Measurements from ENCODE around the gene C3orf33.
"Not testable (repeated sequence)": the region's sequence is repeated elsewhere in the genome, so short reads cannot be mapped to it uniquely, and the experiment has no call there.

C3orf33 gene

GRCh38 chr3:155843569-155843968 is 37.5 kb upstream of the C3orf33 start:
- no peak for TF ChIP-seq CTCF (IDR thresholded peaks at IDR 0.05; ENCODE audit: borderline replicate concordance, insufficient read depth, low read depth, low read length)
- no peak overlapping the region for H3K4me3 ChIP-seq (ENCODE audit: low read depth, low read length)

GRCh38 chr3:155835341-155836071 is 29.4 kb upstream of the C3orf33 start:
- no peak for TF ChIP-seq CTCF (IDR thresholded peaks at IDR 0.05; ENCODE audit: borderline replicate concordance, insufficient read depth, low read depth, low read length)
- no peak overlapping the region for H3K4me3 ChIP-seq (ENCODE audit: low read depth, low read length)

GRCh38 chr3:155828490-155829098 is 22.5 kb upstream of the C3orf33 start:
- not testable (repeated sequence) for H3K4me3 ChIP-seq (ENCODE audit: low read depth, low read length)

- no peak for TF ChIP-seq CTCF (IDR thresholded peaks at IDR 0.05; ENCODE audit: borderline replicate concordance, insufficient read depth, low read depth, low read length)
These were observed 9.0 kb upstream of the C3orf33 start for GRCh38 chr3:155815030-155815545.

GRCh38 chr3:155813224-155813623 is 7.1 kb upstream of the C3orf33 start:
- H3K4me3 ChIP-seq (ENCODE audit: low read depth, low read length), result not testable (repeated sequence)

More at GRCh38 chr3:155815030-155815545, 9.0 kb upstream of the C3orf33 start:
- no peak overlapping the region for H3K4me3 ChIP-seq (ENCODE audit: low read depth, low read length)

- H3K4me3 ChIP-seq (ENCODE audit: low read depth, low read length), result no peak overlapping the region
- no peak for TF ChIP-seq CTCF (IDR thresholded peaks at IDR 0.05; ENCODE audit: borderline replicate concordance, insufficient read depth, low read depth, low read length)
These were observed 3.1 kb upstream of the C3orf33 start for GRCh38 chr3:155809181-155809580.

- H3K4me3 ChIP-seq (ENCODE audit: low read depth, low read length), result no peak overlapping the region
- no peak for TF ChIP-seq CTCF (IDR thresholded peaks at IDR 0.05; ENCODE audit: borderline replicate concordance, insufficient read depth, low read depth, low read length)
These were observed 1.7 kb upstream of the C3orf33 start for GRCh38 chr3:155807823-155808222.

- peak overlapping the region; percentile 77 for H3K4me3 ChIP-seq (ENCODE audit: low read depth, low read length)
- TF ChIP-seq CTCF (IDR thresholded peaks at IDR 0.05; ENCODE audit: borderline replicate concordance, insufficient read depth, low read depth, low read length), result no peak
These were observed 775 bp downstream of the C3orf33 start for GRCh38 chr3:155805204-155805801.

Data from GM12875 (cell line).